HEK293T (cell line): ENCODE data around the gene SGMS1.

Source experiments
- ARNT ChIP-seq: fragments of 450-650 bp; IDR thresholded peaks from 2 replicates; pipeline ENCODE4 v1.6.1; 2017; ENCODE audit warnings: mild to moderate bottlenecking
- BHLHE40 ChIP-seq: fragments of 450-650 bp; IDR thresholded peaks from 2 replicates; pipeline ENCODE4 v1.6.1; 2016; ENCODE audit warnings: mild to moderate bottlenecking, moderate library complexity, borderline replicate concordance
- CTBP1 ChIP-seq: fragments of 450-650 bp; IDR thresholded peaks from 2 replicates; pipeline ENCODE4 v1.6.1; 2016; ENCODE audit warnings: borderline replicate concordance
- FOXA1 ChIP-seq: fragments of 450-650 bp; IDR thresholded peaks from 2 replicates; pipeline ENCODE4 v1.6.1; 2016; ENCODE audit warnings: mild to moderate bottlenecking
- FOXM1 ChIP-seq: fragments of 450-650 bp; IDR thresholded peaks from 2 replicates; pipeline ENCODE4 v1.6.1; 2017; ENCODE audit warnings: mild to moderate bottlenecking, borderline replicate concordance
- L3MBTL2 ChIP-seq: fragments of 450-650 bp; conservative IDR thresholded peaks from 2 replicates; pipeline ENCODE4 v1.6.1; 2016; ENCODE audit warnings: mild to moderate bottlenecking
- LEF1 ChIP-seq: fragments of 450-650 bp; IDR thresholded peaks from 2 replicates; pipeline ENCODE4 v1.6.1; 2017; ENCODE audit warnings: mild to moderate bottlenecking, borderline replicate concordance
- NFRKB ChIP-seq: fragments of 450-650 bp; IDR thresholded peaks from 2 replicates; pipeline ENCODE4 v1.6.1; 2016; ENCODE audit warnings: mild to moderate bottlenecking, moderate library complexity
- SP1 ChIP-seq: fragments of 450-650 bp; IDR thresholded peaks from 2 replicates; pipeline ENCODE4 v1.6.1; 2017
- SUZ12 ChIP-seq: fragments of 450-650 bp; IDR thresholded peaks from 2 replicates; pipeline ENCODE4 v1.6.1; 2016; ENCODE audit warnings: mild to moderate bottlenecking
- TARDBP ChIP-seq: fragments of 450-650 bp; IDR thresholded peaks from 2 replicates; pipeline ENCODE4 v1.6.1; 2016
- ZNF384 ChIP-seq: fragments of 450-650 bp; IDR thresholded peaks from 2 replicates; pipeline ENCODE4 v1.6.1; 2016
- TF ChIP-seq, protein P1 (sequence below): fragments of 450-650 bp; IDR thresholded peaks from 2 replicates; pipeline ENCODE4 v1.6.1; 2016

DNA sequence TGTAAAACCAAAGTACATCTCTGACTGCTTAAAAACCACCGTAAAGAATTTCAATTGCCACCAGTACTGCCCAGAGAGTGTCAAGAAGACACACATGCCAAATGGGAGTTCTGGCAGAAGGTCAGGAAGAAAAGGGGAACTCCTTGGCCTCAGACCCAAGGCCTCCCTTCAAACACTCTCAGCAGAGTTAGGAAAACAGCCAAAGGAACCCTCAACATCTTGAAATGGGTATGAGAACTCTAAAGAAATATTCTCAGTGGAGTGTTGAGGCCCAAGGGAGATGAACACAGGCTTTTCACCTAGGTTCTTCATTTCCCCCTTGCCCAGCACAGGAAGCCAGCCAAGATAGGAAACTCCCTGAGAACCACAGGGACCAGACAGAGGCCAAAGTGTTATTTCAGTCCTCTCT is 276.4 kb downstream of the SGMS1 start:
- TF ChIP-seq CTBP1 (no peak), FOXA1 (no peak), TARDBP (no peak), L3MBTL2 (no peak), BHLHE40 (no peak), SP1 (no peak), ARNT (no peak), FOXM1 (no peak), NFRKB (no peak), SUZ12 (no peak), LEF1 (no peak), ZNF384 (no peak)
- TF ChIP-seq, protein P1, sequence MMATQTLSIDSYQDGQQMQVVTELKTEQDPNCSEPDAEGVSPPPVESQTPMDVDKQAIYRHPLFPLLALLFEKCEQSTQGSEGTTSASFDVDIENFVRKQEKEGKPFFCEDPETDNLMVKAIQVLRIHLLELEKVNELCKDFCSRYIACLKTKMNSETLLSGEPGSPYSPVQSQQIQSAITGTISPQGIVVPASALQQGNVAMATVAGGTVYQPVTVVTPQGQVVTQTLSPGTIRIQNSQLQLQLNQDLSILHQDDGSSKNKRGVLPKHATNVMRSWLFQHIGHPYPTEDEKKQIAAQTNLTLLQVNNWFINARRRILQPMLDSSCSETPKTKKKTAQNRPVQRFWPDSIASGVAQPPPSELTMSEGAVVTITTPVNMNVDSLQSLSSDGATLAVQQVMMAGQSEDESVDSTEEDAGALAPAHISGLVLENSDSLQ: no peak
